ENCODE results near the gene AGAP1. TPM values are rescaled to one million over a fixed set of nuclear protein-coding genes. Genes with fewer than 3 reads are reported as not detected.

The AGAP1 gene
- polyA plus RNA-seq, 2 of the 4 experiments (the other 2 are of a cell fraction), result 20.2 to 21.9 TPM

DNA sequence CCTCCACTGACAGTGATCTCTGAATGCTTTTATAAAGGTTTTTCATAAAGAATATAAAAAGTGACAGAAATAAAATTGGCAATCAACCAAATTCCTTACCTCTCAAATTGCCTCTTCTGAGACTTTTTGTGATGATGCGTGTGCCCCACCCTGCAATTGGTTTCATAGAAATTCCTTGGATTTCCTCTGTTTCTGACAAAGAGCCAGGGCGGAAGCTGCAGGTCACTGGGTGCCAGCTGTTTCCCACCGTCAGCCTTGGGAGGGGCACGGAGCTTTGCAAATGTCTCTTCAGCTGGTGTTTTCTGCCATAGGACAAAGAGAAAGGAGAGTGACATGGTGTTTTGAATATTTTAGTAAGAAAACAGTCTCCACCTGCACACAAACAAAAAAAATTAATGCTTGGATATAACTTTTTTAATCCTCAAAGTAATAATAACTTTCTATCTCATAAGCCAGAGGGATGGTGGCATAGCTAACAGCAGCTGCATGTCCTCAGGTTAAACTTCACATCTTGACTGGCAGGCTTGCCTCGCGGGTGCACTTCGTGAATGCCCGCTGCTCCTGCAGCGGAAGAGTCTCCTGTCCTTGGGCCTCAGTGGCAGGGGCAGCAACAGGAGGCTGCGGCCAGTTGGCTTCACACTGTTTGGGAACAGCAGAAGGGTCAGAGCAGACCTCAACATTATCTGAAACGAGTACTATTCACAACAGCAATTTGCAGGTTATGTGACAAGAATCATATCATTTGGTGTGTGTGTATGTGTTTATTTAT, 24.7 kb downstream of the AGAP1 start:
- H3K4me3 ChIP-seq, result no peak overlapping the region
- H3K4me2 ChIP-seq, result peak overlapping the region; percentile 21; the same call in 1 of the 3 replicates
- ChIA-PET POLR2A (no interaction called here), CTCF (interaction anchor here (0.7 to 1.3 kb wide), 5 partner anchors 32 to 386 kb away, joined by 3 to 4 read pairs (median 3); no protein-coding TSS in a partner anchor)
- no peak for TF ChIP-seq E2F6 (IDR thresholded peaks at IDR 0.05; ENCODE audit: borderline replicate concordance, low read depth)
- TF ChIP-seq HOXB5 (CRISPR knock-in tag; IDR thresholded peaks at IDR 0.05), result no peak
- no peak for TF ChIP-seq POLR2AphosphoS2 (conservative IDR thresholded peaks at IDR 0.05; ENCODE audit: low read length)
- TF ChIP-seq HMGXB4 (CRISPR knock-in tag; IDR thresholded peaks at IDR 0.05; ENCODE audit: borderline replicate concordance), result no peak
- no peak for TF ChIP-seq RFX5 (IDR thresholded peaks at IDR 0.05)
- TF ChIP-seq HOXB13 (CRISPR knock-in tag; IDR thresholded peaks at IDR 0.05; ENCODE audit: low read depth), result no peak
- no peak for TF ChIP-seq CEBPB (IDR thresholded peaks at IDR 0.05)
- no peak for TF ChIP-seq SMC3 (IDR thresholded peaks at IDR 0.05)
- TF ChIP-seq, protein P1, sequence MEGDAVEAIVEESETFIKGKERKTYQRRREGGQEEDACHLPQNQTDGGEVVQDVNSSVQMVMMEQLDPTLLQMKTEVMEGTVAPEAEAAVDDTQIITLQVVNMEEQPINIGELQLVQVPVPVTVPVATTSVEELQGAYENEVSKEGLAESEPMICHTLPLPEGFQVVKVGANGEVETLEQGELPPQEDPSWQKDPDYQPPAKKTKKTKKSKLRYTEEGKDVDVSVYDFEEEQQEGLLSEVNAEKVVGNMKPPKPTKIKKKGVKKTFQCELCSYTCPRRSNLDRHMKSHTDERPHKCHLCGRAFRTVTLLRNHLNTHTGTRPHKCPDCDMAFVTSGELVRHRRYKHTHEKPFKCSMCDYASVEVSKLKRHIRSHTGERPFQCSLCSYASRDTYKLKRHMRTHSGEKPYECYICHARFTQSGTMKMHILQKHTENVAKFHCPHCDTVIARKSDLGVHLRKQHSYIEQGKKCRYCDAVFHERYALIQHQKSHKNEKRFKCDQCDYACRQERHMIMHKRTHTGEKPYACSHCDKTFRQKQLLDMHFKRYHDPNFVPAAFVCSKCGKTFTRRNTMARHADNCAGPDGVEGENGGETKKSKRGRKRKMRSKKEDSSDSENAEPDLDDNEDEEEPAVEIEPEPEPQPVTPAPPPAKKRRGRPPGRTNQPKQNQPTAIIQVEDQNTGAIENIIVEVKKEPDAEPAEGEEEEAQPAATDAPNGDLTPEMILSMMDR (IDR thresholded peaks at IDR 0.05), result no peak
- no peak for TF ChIP-seq BCL3 (IDR thresholded peaks at IDR 0.05)
- peaks cover 15% of the 10 kb centered on the region for H3K4me1 ChIP-seq
- DNase-seq (ENCODE audit: low read depth in 1 of 2, low spot score in 1 of 2) (no peak), ATAC-seq (no peak), FAIRE-seq (no peak)
- H3K9me3 ChIP-seq, result no peaks in the 10 kb centered on the region
- WGBS (ENCODE audit: missing lambda C conversion rate), result 85% methylated on average over 11 of the region's 11 CpGs
- 0 out of 6 replicates have a peak overlapping the region, but pooled peaks of 1 of the 2 experiments have one; percentile 8 for H3K27ac ChIP-seq

GRCh38 chr2:235520787-235521186, 26.9 kb downstream of the AGAP1 start:
- ChIA-PET CTCF (interaction anchor here (1.0 to 1.2 kb wide), 3 partner anchors 22 to 73 kb away, joined by 3 read pairs; no protein-coding TSS in a partner anchor), POLR2A (no interaction called here)
- DNase-seq (ENCODE audit: low read depth in 1 of 2, low spot score in 1 of 2), result no peak
- FAIRE-seq, result no peak
- ATAC-seq, result no peak
- H3K4me3 ChIP-seq, result no peak overlapping the region
- no peak overlapping the region for H3K4me2 ChIP-seq
- H3K4me1 ChIP-seq, result peaks cover 12% of the 10 kb centered on the region
- WGBS (ENCODE audit: missing lambda C conversion rate), result 84% methylated on average over 6 of the region's 6 CpGs
- no peaks in the 10 kb centered on the region for H3K9me3 ChIP-seq
- no peak overlapping the region for H3K27ac ChIP-seq
- TF ChIP-seq ZSCAN20 (CRISPR knock-in tag; IDR thresholded peaks at IDR 0.05) (no peak), BCL3 (IDR thresholded peaks at IDR 0.05) (no peak), KDM1A (IDR thresholded peaks at IDR 0.05; ENCODE audit: low read depth) (no peak), HDAC2 (IDR thresholded peaks at IDR 0.05) (no peak), HEYL (CRISPR knock-in tag; IDR thresholded peaks at IDR 0.05) (no peak), NPAS2 (CRISPR knock-in tag; IDR thresholded peaks at IDR 0.05; ENCODE audit: borderline replicate concordance) (no peak), CBX2 (IDR thresholded peaks at IDR 0.05; ENCODE audit: borderline replicate concordance, low read depth) (no peak), RCOR1 (IDR thresholded peaks at IDR 0.05; ENCODE audit: low read depth, low read length) (no peak), RNF2 (IDR thresholded peaks at IDR 0.05; ENCODE audit: borderline replicate concordance, low read depth) (no peak), NR3C1 (IDR thresholded peaks at IDR 0.05) (no peak), HMGXB4 (CRISPR knock-in tag; IDR thresholded peaks at IDR 0.05; ENCODE audit: borderline replicate concordance) (no peak), MAFK (IDR thresholded peaks at IDR 0.05; ENCODE audit: partially characterized antibody) (no peak), CHD4 (IDR thresholded peaks at IDR 0.05; ENCODE audit: borderline replicate concordance) (no peak), RAD21 (conservative IDR thresholded peaks at IDR 0.05 in 1 of 2, IDR thresholded peaks at IDR 0.05 in 1 of 2) (no peak)
- TF ChIP-seq, protein P2, sequence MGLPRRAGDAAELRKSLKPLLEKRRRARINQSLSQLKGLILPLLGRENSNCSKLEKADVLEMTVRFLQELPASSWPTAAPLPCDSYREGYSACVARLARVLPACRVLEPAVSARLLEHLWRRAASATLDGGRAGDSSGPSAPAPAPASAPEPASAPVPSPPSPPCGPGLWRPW (IDR thresholded peaks at IDR 0.05), result no peak

Measured in A549 (cell line).